ENCODE measurements around the gene PHYKPL.

PHYKPL gene

GRCh38 chr5:178224403-178224802, 8.2 kb downstream of the PHYKPL start:
- DNase-seq (ENCODE audit: low read depth in 1 of 2, low spot score in 1 of 2), result no peak

GRCh38 chr5:178223828-178224335, 8.7 kb downstream of the PHYKPL start:
- DNase-seq (ENCODE audit: low read depth in 1 of 2, low spot score in 1 of 2), result no peak

GRCh38 chr5:178223196-178223773, 9.3 kb downstream of the PHYKPL start:
- no peak for DNase-seq (ENCODE audit: low read depth in 1 of 2, low spot score in 1 of 2)

- no peak for DNase-seq (ENCODE audit: low read depth in 1 of 2, low spot score in 1 of 2)
Observed at GRCh38 chr5:178222292-178222691, 10.3 kb downstream of the PHYKPL start.

- DNase-seq (ENCODE audit: low read depth in 1 of 2, low spot score in 1 of 2), result no peak
Observed at GRCh38 chr5:178221853-178222252, 10.7 kb downstream of the PHYKPL start.

- DNase-seq (ENCODE audit: low read depth in 1 of 2, low spot score in 1 of 2), result no peak
Observed at GRCh38 chr5:178221282-178221681, 11.3 kb downstream of the PHYKPL start.

GRCh38 chr5:178218827-178219226, 13.8 kb downstream of the PHYKPL start:
- no peak for DNase-seq (ENCODE audit: low read depth in 1 of 2, low spot score in 1 of 2)

- no peak for DNase-seq (ENCODE audit: low read depth in 1 of 2, low spot score in 1 of 2)
Observed at GRCh38 chr5:178218237-178218776, 14.3 kb downstream of the PHYKPL start.

GRCh38 chr5:178216779-178217178, 15.8 kb downstream of the PHYKPL start:
- no peak for DNase-seq (ENCODE audit: low read depth in 1 of 2, low spot score in 1 of 2)

- no peak for DNase-seq (ENCODE audit: low read depth in 1 of 2, low spot score in 1 of 2)
Observed at GRCh38 chr5:178216088-178216534, 16.5 kb downstream of the PHYKPL start.

GRCh38 chr5:178215280-178216002, 17.2 kb downstream of the PHYKPL start:
- no peak for DNase-seq (ENCODE audit: low read depth in 1 of 2, low spot score in 1 of 2)

- no peak for DNase-seq (ENCODE audit: low read depth in 1 of 2, low spot score in 1 of 2)
Observed at GRCh38 chr5:178214160-178214803, 18.3 kb downstream of the PHYKPL start.

GRCh38 chr5:178213748-178214151, 18.9 kb downstream of the PHYKPL start:
- no peak for DNase-seq (ENCODE audit: low read depth in 1 of 2, low spot score in 1 of 2)

GRCh38 chr5:178213003-178213461, 19.6 kb downstream of the PHYKPL start:
- DNase-seq (ENCODE audit: low read depth in 1 of 2, low spot score in 1 of 2), result no peak

GRCh38 chr5:178212241-178213002, 20.2 kb downstream of the PHYKPL start:
- no peak for DNase-seq (ENCODE audit: low read depth in 1 of 2, low spot score in 1 of 2)

- no peak for DNase-seq (ENCODE audit: low read depth in 1 of 2, low spot score in 1 of 2)
Observed at GRCh38 chr5:178211095-178212048, 21.2 kb downstream of the PHYKPL start.

- DNase-seq (ENCODE audit: low read depth in 1 of 2, low spot score in 1 of 2), result no peak
Observed at GRCh38 chr5:178210686-178211085, 21.9 kb downstream of the PHYKPL start.

GRCh38 chr5:178210073-178210535, 22.5 kb downstream of the PHYKPL start:
- DNase-seq (ENCODE audit: low read depth in 1 of 2, low spot score in 1 of 2), result no peak

- no peak for DNase-seq (ENCODE audit: low read depth in 1 of 2, low spot score in 1 of 2)
Observed at GRCh38 chr5:178209334-178210072, 23.1 kb downstream of the PHYKPL start.
